Activated CD4-positive, alpha-beta T cell treated with anti-CD3 and anti-CD28 coated beads, Interleukin-2, amount 10 ng/mL, durations not matched to agents 7 days and 5 days (primary cell): ENCODE measurements around the gene ZNF575. TPM values are rescaled to one million over a fixed set of nuclear protein-coding genes. Genes with fewer than 3 reads are reported as not detected.
A peak's percentile ranks its signal among the peaks of the same experiment; 100 is the strongest.
"Not testable (repeated sequence)": the region's sequence is repeated elsewhere in the genome, so short reads cannot be mapped to it uniquely, and the experiment has no call there.

Experiments used
- CTCF ChIA-PET: fragments of 350-600 bp; sonication (Branson Sonifier 250); formaldehyde crosslinking; loops from one replicate; lab custom pipeline; 2021; ENCODE audit warnings: antibody characterized with exemption; lab: Charles Lee
- POLR2A ChIA-PET: fragments of 350-600 bp; sonication (Branson Sonifier 250); formaldehyde crosslinking; loops from one replicate; lab custom pipeline; 2021; ENCODE audit warnings: antibody characterized with exemption; lab: Charles Lee
- DNase-seq: peaks from one replicate; pipeline ENCODE4 v3.0.0-alpha.2; 2020
- H3K27ac Mint-ChIP-seq: one replicate; pipeline ENCODE4 v1.8.0; 2021; ENCODE audit warnings: mild to moderate bottlenecking, moderate library complexity, mixed read lengths
- H3K27me3 Mint-ChIP-seq: one replicate; pipeline ENCODE4 v1.8.0; 2021; ENCODE audit warnings: mixed read lengths
- H3K36me3 Mint-ChIP-seq: one replicate; pipeline ENCODE4 v1.8.0; 2021; ENCODE audit warnings: low read depth, mixed read lengths
- H3K4me1 Mint-ChIP-seq: one replicate; pipeline ENCODE4 v1.8.0; 2021; ENCODE audit warnings: mixed read lengths
- H3K4me3 Mint-ChIP-seq: one replicate; pipeline ENCODE4 v1.8.0; 2021; ENCODE audit warnings: mild to moderate bottlenecking, moderate library complexity, mixed read lengths
- H3K9me3 Mint-ChIP-seq: one replicate; pipeline ENCODE4 v1.8.0; 2021; ENCODE audit warnings: mixed read lengths
- total RNA-seq, 2 experiments: library from RNA; stranded (reverse); gene quantifications; one replicate each; pipeline ENCODE4 v1.2.3, GENCODE V29; 2021

Gene ZNF575
- total RNA-seq, 2 experiments from 2014 or later, result 6.2 to 6.3 TPM

DNA sequence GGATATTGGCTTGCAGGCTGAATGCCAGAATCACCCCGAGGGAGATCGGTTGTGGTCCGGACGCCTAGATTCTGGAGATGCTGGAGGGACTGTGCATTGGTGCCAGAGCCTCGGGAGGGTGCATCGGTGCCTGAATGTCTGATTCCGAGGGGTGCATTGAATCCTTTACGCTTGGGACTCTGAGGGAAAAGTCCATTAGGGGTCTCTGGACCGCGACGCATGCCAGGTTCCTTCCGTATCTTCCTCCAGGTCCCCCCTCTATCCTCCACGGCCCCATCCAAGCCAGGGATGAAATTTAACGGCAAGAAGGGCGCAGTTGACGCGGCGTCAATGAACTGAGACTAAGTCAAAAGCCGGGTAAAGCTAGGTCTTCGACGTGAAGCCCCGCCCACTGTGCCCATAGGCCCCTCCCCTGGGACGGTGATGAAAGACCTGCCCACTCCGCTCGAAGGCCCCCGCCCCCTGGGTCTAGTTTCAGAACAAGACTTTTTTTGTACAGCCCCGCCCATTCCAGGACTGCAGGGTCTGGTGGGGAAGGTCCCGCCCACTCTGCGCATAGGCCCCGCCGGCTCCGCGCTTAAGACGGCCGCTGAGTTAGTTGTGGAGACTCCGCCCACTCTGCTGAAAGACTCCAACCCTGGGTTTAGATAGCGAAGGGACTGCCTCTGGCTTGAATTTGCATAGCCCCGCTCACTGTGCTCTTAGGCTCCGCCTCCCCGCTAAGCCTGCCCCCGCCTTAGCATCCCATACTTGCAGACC is 737 bp downstream of the ZNF575 start:
- ChIA-PET POLR2A (interaction anchor here (1.1 kb wide), 1 partner anchor 61 kb away, joined by 5 read pairs; no protein-coding TSS in a partner anchor), CTCF (interaction anchor here (0.8 to 4.5 kb wide), 5 partner anchors 15 to 87 kb away, joined by 4 to 21 read pairs (median 6); no protein-coding TSS in a partner anchor)
- H3K36me3 Mint-ChIP-seq, result peaks cover 19% of the 10 kb centered on the region
- no peaks in the 10 kb centered on the region for H3K27me3 Mint-ChIP-seq
- peak overlapping the region; percentile 100 for H3K27ac Mint-ChIP-seq
- H3K4me1 Mint-ChIP-seq, result peaks cover 23% of the 10 kb centered on the region
- DNase-seq, result peak; percentile 96
- H3K4me3 Mint-ChIP-seq, result peak overlapping the region; percentile 89
- peaks cover 2% of the 10 kb centered on the region for H3K9me3 Mint-ChIP-seq

GRCh38 chr19:43534305-43534815 is 1.4 kb downstream of the ZNF575 start:
- POLR2A ChIA-PET, result interaction anchor here (1.1 kb wide), 1 partner anchor 60 kb away, joined by 5 read pairs; no protein-coding TSS in a partner anchor

GRCh38 chr19:43534816-43535761 is 2.1 kb downstream of the ZNF575 start:
- POLR2A ChIA-PET, result no interaction called here
- H3K4me3 Mint-ChIP-seq, result no peak overlapping the region
- CTCF ChIA-PET, result interaction anchor here (1.4 to 7.9 kb wide), 5 partner anchors 10 to 118 kb away, joined by 3 to 46 read pairs (median 9); no protein-coding TSS in a partner anchor
- H3K36me3 Mint-ChIP-seq, result peaks cover 30% of the 10 kb centered on the region
- peak overlapping the region; percentile 81 for H3K27ac Mint-ChIP-seq
- H3K9me3 Mint-ChIP-seq, result peaks cover 5% of the 10 kb centered on the region
- no peaks in the 10 kb centered on the region for H3K27me3 Mint-ChIP-seq
- DNase-seq, result peak; percentile 30
- peaks cover 23% of the 10 kb centered on the region for H3K4me1 Mint-ChIP-seq

More at GRCh38 chr19:43534305-43534815, 1.4 kb downstream of the ZNF575 start:
- peaks cover 23% of the 10 kb centered on the region for H3K4me1 Mint-ChIP-seq
- peak overlapping the region; percentile 89 for H3K4me3 Mint-ChIP-seq
- peaks cover 5% of the 10 kb centered on the region for H3K9me3 Mint-ChIP-seq
- peak overlapping the region; percentile 100 for H3K27ac Mint-ChIP-seq
- peaks cover 25% of the 10 kb centered on the region for H3K36me3 Mint-ChIP-seq
- H3K27me3 Mint-ChIP-seq, result no peaks in the 10 kb centered on the region
- CTCF ChIA-PET, result interaction anchor here (1.4 to 7.9 kb wide), 6 partner anchors 9 to 119 kb away, joined by 3 to 46 read pairs (median 16); no protein-coding TSS in a partner anchor
- no peak for DNase-seq

GRCh38 chr19:43538922-43539321 is 5.9 kb downstream of the ZNF575 start:
- Mint-ChIP-seq H3K36me3 (peaks cover 55% of the 10 kb centered on the region), H3K4me1 (peaks cover 7% of the 10 kb centered on the region), H3K4me3 (no peak overlapping the region), H3K27me3 (no peaks in the 10 kb centered on the region), H3K9me3 (peaks cover 5% of the 10 kb centered on the region), H3K27ac (no peak overlapping the region)
- POLR2A ChIA-PET, result no interaction called here
- no peak for DNase-seq
- CTCF ChIA-PET, result interaction anchor here (1.1 to 7.9 kb wide), 2 partner anchors 11 to 15 kb away, joined by 3 to 46 read pairs; no protein-coding TSS in a partner anchor

- Mint-ChIP-seq H3K36me3 (peaks cover 54% of the 10 kb centered on the region), H3K4me1 (peaks cover 1% of the 10 kb centered on the region), H3K4me3 (no peak overlapping the region), H3K9me3 (peaks cover 5% of the 10 kb centered on the region), H3K27ac (no peak overlapping the region), H3K27me3 (no peaks in the 10 kb centered on the region)
- POLR2A ChIA-PET, result no interaction called here
- CTCF ChIA-PET, result interaction anchor here (0.6 to 7.9 kb wide), 2 partner anchors 13 to 39 kb away, joined by 4 to 46 read pairs; no protein-coding TSS in a partner anchor
- DNase-seq, result no peak
These were observed 7.4 kb downstream of the ZNF575 start for GRCh38 chr19:43540381-43540780.

GRCh38 chr19:43541920-43542650 is 9.1 kb downstream of the ZNF575 start:
- Mint-ChIP-seq H3K4me1 (no peaks in the 10 kb centered on the region), H3K36me3 (peaks cover 51% of the 10 kb centered on the region), H3K9me3 (peaks cover 5% of the 10 kb centered on the region), H3K4me3 (no peak overlapping the region), H3K27ac (no peak overlapping the region), H3K27me3 (no peaks in the 10 kb centered on the region)
- CTCF ChIA-PET, result interaction anchor here (7.9 kb wide), 1 partner anchor 12 kb away, joined by 46 read pairs; no protein-coding TSS in a partner anchor
- DNase-seq, result no peak
- POLR2A ChIA-PET, result no interaction called here

GRCh38 chr19:43544077-43544476 is 11.1 kb downstream of the ZNF575 start:
- peaks cover 3% of the 10 kb centered on the region for H3K9me3 Mint-ChIP-seq
- H3K27ac Mint-ChIP-seq, result no peak overlapping the region
- no peaks in the 10 kb centered on the region for H3K4me1 Mint-ChIP-seq
- no peak for DNase-seq
- peaks cover 35% of the 10 kb centered on the region for H3K36me3 Mint-ChIP-seq
- no peak overlapping the region for H3K4me3 Mint-ChIP-seq
- CTCF ChIA-PET, result interaction anchor here (1.3 kb wide), 1 partner anchor 11 kb away, joined by 4 read pairs; no protein-coding TSS in a partner anchor
- POLR2A ChIA-PET, result no interaction called here
- H3K27me3 Mint-ChIP-seq, result no peaks in the 10 kb centered on the region

GRCh38 chr19:43545276-43545675 is 12.3 kb downstream of the ZNF575 start:
- Mint-ChIP-seq H3K4me3 (no peak overlapping the region), H3K27me3 (no peaks in the 10 kb centered on the region), H3K9me3 (no peaks in the 10 kb centered on the region), H3K4me1 (no peaks in the 10 kb centered on the region), H3K36me3 (peaks cover 25% of the 10 kb centered on the region), H3K27ac (no peak overlapping the region)
- no peak for DNase-seq
- ChIA-PET POLR2A (no interaction called here), CTCF (interaction anchor here (0.6 to 1.4 kb wide), 3 partner anchors 9 to 49 kb away, joined by 3 to 4 read pairs (median 3); no protein-coding TSS in a partner anchor)

GRCh38 chr19:43545981-43546380 is 13.0 kb downstream of the ZNF575 start:
- Mint-ChIP-seq H3K9me3 (no peaks in the 10 kb centered on the region), H3K36me3 (peaks cover 22% of the 10 kb centered on the region), H3K4me1 (no peaks in the 10 kb centered on the region), H3K4me3 (no peak overlapping the region), H3K27me3 (no peaks in the 10 kb centered on the region), H3K27ac (no peak overlapping the region)
- ChIA-PET CTCF (interaction anchor here (0.6 to 1.4 kb wide), 3 partner anchors 10 to 49 kb away, joined by 3 to 4 read pairs (median 3); no protein-coding TSS in a partner anchor), POLR2A (no interaction called here)
- DNase-seq, result no peak

- CTCF ChIA-PET, result interaction anchor here (0.5 to 1.0 kb wide), 3 partner anchors 48 to 1168 kb away, joined by 3 to 4 read pairs (median 3); no protein-coding TSS in a partner anchor
- H3K27me3 Mint-ChIP-seq, result no peaks in the 10 kb centered on the region
- H3K4me3 Mint-ChIP-seq, result no peak overlapping the region
- DNase-seq, result no peak
- no peak overlapping the region for H3K27ac Mint-ChIP-seq
- no peaks in the 10 kb centered on the region for H3K9me3 Mint-ChIP-seq
- no peaks in the 10 kb centered on the region for H3K4me1 Mint-ChIP-seq
- POLR2A ChIA-PET, result no interaction called here
- H3K36me3 Mint-ChIP-seq, result peaks cover 22% of the 10 kb centered on the region
These were observed 13.6 kb downstream of the ZNF575 start for GRCh38 chr19:43546581-43546980.

- H3K27me3 Mint-ChIP-seq, DNase-seq, CTCF ChIA-PET, H3K4me1 Mint-ChIP-seq, H3K4me3 Mint-ChIP-seq, POLR2A ChIA-PET, H3K9me3 Mint-ChIP-seq, H3K27ac Mint-ChIP-seq: not testable (repeated sequence)
- H3K36me3 Mint-ChIP-seq, result peaks cover 19% of the 10 kb centered on the region
These were observed 14.9 kb downstream of the ZNF575 start for GRCh38 chr19:43547926-43548325.
